Stomach (tissue), 9 donors: ENCODE data around the gene CCBE1. TPM values are rescaled to one million over a fixed set of nuclear protein-coding genes. Genes with fewer than 3 reads are reported as not detected.

Source experiments
- DNase-seq, 2 donors: peaks; one replicate each; pipeline versions ENCODE4 v3.0.0 to v3.0.0-alpha.2; 2013 to 2019
- H3K27ac ChIP-seq, 5 donors: fragments of 200-600 bp in 4 of 5; sonication (generic) in 4 of 5; one replicate each; pipeline ENCODE4 v1.5.1; 2013 to 2019; ENCODE audit warnings: mild to moderate bottlenecking in 1 of 5, moderate library complexity in 1 of 5
- H3K27me3 ChIP-seq, 3 donors: fragments of 200-600 bp; sonication (generic); one replicate each; pipeline ENCODE4 v1.5.1; 2017 to 2019; ENCODE audit warnings: mixed run types in 1 of 3
- H3K36me3 ChIP-seq, 4 donors: fragments of 200-600 bp; sonication (generic); 1 replicate in 3 of 4; 2 replicates in 1 of 4; pipeline ENCODE4 v1.5.1; 2016 to 2019
- H3K4me1 ChIP-seq, 4 donors: fragments of 200-600 bp; sonication (generic); one replicate each; pipeline ENCODE4 v1.5.1; 2016 to 2019
- H3K4me3 ChIP-seq, 4 donors: fragments of 200-600 bp; sonication (generic) in 3 of 4; one replicate each; pipeline ENCODE4 v1.5.1; 2016 to 2019; ENCODE audit warnings: mild to moderate bottlenecking in 1 of 4
- H3K9me3 ChIP-seq, 4 donors: fragments of 200-600 bp; sonication (generic); one replicate each; pipeline ENCODE4 v1.5.1; 2016 to 2019
- CTCF ChIP-seq, 7 experiments: fragments of 450-650 bp in 4 of 7; fragments of 200-600 bp in 3 of 7; sonication (generic) in 3 of 7; IDR thresholded peaks; one replicate each; pipeline ENCODE4 v1.5.1; 2016 to 2019; ENCODE audit warnings: antibody characterized with exemption in 7 of 7, control low read depth in 2 of 7, mild to moderate bottlenecking in 1 of 7
- EP300 ChIP-seq: sonication (generic); formaldehyde crosslinking; IDR thresholded peaks from one replicate; pipeline ENCODE4 v1.6.1; 2017; ENCODE audit warnings: antibody characterized with exemption
- POLR2A ChIP-seq, 4 donors: fragments of 450-650 bp; IDR thresholded peaks; one replicate each; pipeline ENCODE4 v1.6.1; 2016; ENCODE audit warnings: antibody characterized with exemption in 4 of 4, control low read depth in 2 of 4, mild to moderate bottlenecking in 1 of 4, moderate library complexity in 1 of 4
- POLR2AphosphoS5 ChIP-seq, 3 donors: sonication (generic); formaldehyde crosslinking; IDR thresholded peaks; one replicate each; pipeline ENCODE4 v1.6.1; 2016; ENCODE audit warnings: antibody characterized with exemption in 3 of 3
- WGBS, 5 donors: extraction: QIAGEN DNeasy Blood & Tissue Kit in 3 of 5; methylation state at CpG; one replicate each; pipeline versions ENCODE4 v1.1.5 to v1.1.7; 2013 to 2018; 5-methylcytosine and 5-hydroxymethylcytosine counted together
- intact Hi-C: fragments of 100-400 bp; cut with DNase I; formaldehyde crosslinking; loops from one replicate; pipeline ENCODE4 v1.15.1; 2023; ENCODE audit warnings: low total_unique reads
- polyA plus RNA-seq, 3 donors: library from polyadenylated mRNA; stranded (reverse); fragments of 200-250 nt; gene quantifications; one replicate each; pipeline ENCODE4 v1.2.3, GENCODE V29; 2013
- total RNA-seq, 5 donors: library from RNA; depleted of rRNA; stranded (reverse); fragments of >200 nt; gene quantifications; one replicate each; pipeline versions ENCODE4 v1.1.0 to v1.2.3, GENCODE V29; 2014 to 2016
- donor health status: healthy with polysubstance abuse.
- donor health status: Bipolar disorder and iron deficiency.
- donor health status: healthy.

The CCBE1 gene
- total and polyA plus RNA-seq, 8 donors: 0.29 to 4.0 (median 1.2) TPM

- peaks cover 0 to 13% (median 7%) of the 10 kb centered on the region in 4 donors for H3K9me3 ChIP-seq
- 44 to 67% (median 56%) methylated on average over 2 of the region's 2 CpGs for WGBS, 5 donors
- TF ChIP-seq POLR2AphosphoS5 (IDR thresholded peaks at IDR 0.05) (no peak), EP300 (no peak), POLR2A (IDR thresholded peaks at IDR 0.05) (no peak), CTCF (IDR thresholded peaks at IDR 0.05) (no peak)
- H3K4me1 ChIP-seq: no peaks in the 10 kb centered on the region
- no peak for DNase-seq
- H3K27me3 ChIP-seq: no peaks in the 10 kb centered on the region
- no peak overlapping the region for H3K27ac ChIP-seq
- H3K36me3 ChIP-seq: no peaks in the 10 kb centered on the region
- H3K4me3 ChIP-seq: no peak overlapping the region
- intact Hi-C loops: no loop called here
Measured at GRCh38 chr18:59554796-59555335, 142.4 kb downstream of the CCBE1 start.

- WGBS, 5 donors: 55 to 88% (median 81%) methylated on average over 5 of the region's 5 CpGs
- Histone ChIP-seq H3K27me3 (no peaks in the 10 kb centered on the region), H3K4me1 (no peaks in the 10 kb centered on the region), H3K36me3 (no peaks in the 10 kb centered on the region), H3K27ac (no peak overlapping the region), H3K9me3 (peaks cover 0 to 13% (median 7%) of the 10 kb centered on the region in 4 donors), H3K4me3 (no peak overlapping the region)
- intact Hi-C loops: no loop called here
- DNase-seq: no peak
- TF ChIP-seq POLR2AphosphoS5 (IDR thresholded peaks at IDR 0.05): no peak
- TF ChIP-seq POLR2A (IDR thresholded peaks at IDR 0.05): no peak
- TF ChIP-seq CTCF (IDR thresholded peaks at IDR 0.05): no peak
- no peak for TF ChIP-seq EP300
Measured at GRCh38 chr18:59553273-59553870, 143.9 kb downstream of the CCBE1 start.

- no peak for DNase-seq
- Histone ChIP-seq H3K4me1 (no peaks in the 10 kb centered on the region), H3K4me3 (no peak overlapping the region), H3K9me3 (peaks cover 0 to 3% (median 1%) of the 10 kb centered on the region in 4 donors), H3K27ac (no peak overlapping the region), H3K27me3 (no peaks in the 10 kb centered on the region), H3K36me3 (no peaks in the 10 kb centered on the region)
- intact Hi-C loops: no loop called here
- WGBS, 5 donors: 82 to 87% (median 84%) methylated on average over 10 of the region's 10 CpGs
- TF ChIP-seq CTCF (IDR thresholded peaks at IDR 0.05) (no peak), POLR2AphosphoS5 (IDR thresholded peaks at IDR 0.05) (no peak), POLR2A (IDR thresholded peaks at IDR 0.05) (no peak), EP300 (no peak)
Measured at GRCh38 chr18:59551902-59552635, 145.2 kb downstream of the CCBE1 start.

- Histone ChIP-seq H3K36me3 (no peaks in the 10 kb centered on the region), H3K27me3 (no peaks in the 10 kb centered on the region), H3K9me3 (no peaks in the 10 kb centered on the region), H3K4me3 (no peak overlapping the region), H3K27ac (no peak overlapping the region), H3K4me1 (no peaks in the 10 kb centered on the region)
- TF ChIP-seq EP300: no peak
- TF ChIP-seq POLR2A (IDR thresholded peaks at IDR 0.05): no peak
- no peak for TF ChIP-seq CTCF (IDR thresholded peaks at IDR 0.05)
- TF ChIP-seq POLR2AphosphoS5 (IDR thresholded peaks at IDR 0.05): no peak
- intact Hi-C loops: no loop called here
- WGBS, 5 donors: 69 to 82% (median 72%) methylated on average over 4 of the region's 4 CpGs
- DNase-seq: no peak
Measured at GRCh38 chr18:59550174-59550516, 147.1 kb downstream of the CCBE1 start.
